GM12892 (cell line): ENCODE results near the gene TNRC18.

Experiments used
- POLR2A ChIP-seq: IDR thresholded peaks from 2 replicates; pipeline ENCODE4 v1.6.1; 2011; ENCODE audit warnings: low read depth, low read length, control low read depth
- POLR2AphosphoS5 ChIP-seq: IDR thresholded peaks from 2 replicates; pipeline ENCODE4 v1.6.1; 2011; ENCODE audit warnings: low read depth, low read length, control low read depth
- TAF1 ChIP-seq: IDR thresholded peaks from 2 replicates; pipeline ENCODE4 v1.6.1; 2011; ENCODE audit warnings: low read depth, mild to moderate bottlenecking, control low read depth, low read length, borderline replicate concordance

GRCh38 chr7:5334671-5335070, 89.0 kb downstream of the TNRC18 start:
- no peak for TF ChIP-seq POLR2A
- no peak for TF ChIP-seq POLR2AphosphoS5
- no peak for TF ChIP-seq TAF1
